SK-N-DZ (cell line): ENCODE data around the gene PMF1. TPM values are rescaled to one million over a fixed set of nuclear protein-coding genes. Genes with fewer than 3 reads are reported as not detected.
"Not testable (repeated sequence)": the region's sequence is repeated elsewhere in the genome, so short reads cannot be mapped to it uniquely, and the experiment has no call there.

Experiments
- DNase-seq: peaks from one replicate; pipeline ENCODE4 v3.0.0-alpha.2; 2015; ENCODE audit warnings: low spot score
- polyA plus RNA-seq, 2 experiments: library from polyadenylated mRNA; depleted of rRNA; stranded (reverse); fragments of >200 nt; gene quantifications; 2 replicates each; pipeline ENCODE4 v1.2.3, GENCODE V29; 2014

The PMF1 gene, protein sequence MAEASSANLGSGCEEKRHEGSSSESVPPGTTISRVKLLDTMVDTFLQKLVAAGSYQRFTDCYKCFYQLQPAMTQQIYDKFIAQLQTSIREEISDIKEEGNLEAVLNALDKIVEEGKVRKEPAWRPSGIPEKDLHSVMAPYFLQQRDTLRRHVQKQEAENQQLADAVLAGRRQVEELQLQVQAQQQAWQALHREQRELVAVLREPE
- polyA plus RNA-seq (2014; cell fraction: cytosol; rRNA removed), result 180 and 248 TPM in 2 replicates
- polyA plus RNA-seq (2014; cell fraction: nucleus; rRNA removed), result 96.3 and 121 TPM in 2 replicates

DNA sequence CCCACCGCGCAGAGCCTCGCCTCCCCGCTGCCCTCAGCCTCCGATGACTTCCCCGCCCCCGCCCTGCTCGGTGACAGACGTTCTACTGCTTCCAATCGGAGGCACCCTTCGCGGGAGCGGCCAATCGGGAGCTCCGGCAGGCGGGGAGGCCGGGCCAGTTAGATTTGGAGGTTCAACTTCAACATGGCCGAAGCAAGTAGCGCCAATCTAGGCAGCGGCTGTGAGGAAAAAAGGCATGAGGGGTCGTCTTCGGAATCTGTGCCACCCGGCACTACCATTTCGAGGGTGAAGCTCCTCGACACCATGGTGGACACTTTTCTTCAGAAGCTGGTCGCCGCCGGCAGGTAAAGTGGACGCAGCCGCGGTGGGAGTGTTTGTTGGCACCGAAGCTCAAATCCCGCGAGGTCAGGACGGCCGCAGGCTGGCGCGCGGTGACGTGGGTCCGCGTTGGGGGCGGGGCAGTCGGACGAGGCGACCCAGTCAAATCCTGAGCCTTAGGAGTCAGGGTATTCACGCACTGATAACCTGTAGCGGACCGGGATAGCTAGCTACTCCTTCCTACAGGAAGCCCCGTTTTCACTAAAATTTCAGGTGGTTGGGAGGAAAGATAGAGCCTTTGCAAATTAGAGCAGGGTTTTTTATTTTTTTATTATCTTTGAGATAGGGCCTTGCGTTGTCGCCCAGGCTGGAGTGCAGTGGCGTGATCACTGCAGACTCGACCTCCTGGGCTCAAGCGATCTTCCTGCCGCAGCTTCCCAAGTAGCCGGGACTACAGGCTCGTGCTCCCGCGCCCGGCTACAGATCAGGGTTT lies at the start of gene PMF1:
Gene PMF1 (plus strand): TSS at position 175 of the 811 bp plus-strand sequence. CDS start 9 bp downstream, at position 184.
- DNase-seq, result peak; percentile 98

DNA sequence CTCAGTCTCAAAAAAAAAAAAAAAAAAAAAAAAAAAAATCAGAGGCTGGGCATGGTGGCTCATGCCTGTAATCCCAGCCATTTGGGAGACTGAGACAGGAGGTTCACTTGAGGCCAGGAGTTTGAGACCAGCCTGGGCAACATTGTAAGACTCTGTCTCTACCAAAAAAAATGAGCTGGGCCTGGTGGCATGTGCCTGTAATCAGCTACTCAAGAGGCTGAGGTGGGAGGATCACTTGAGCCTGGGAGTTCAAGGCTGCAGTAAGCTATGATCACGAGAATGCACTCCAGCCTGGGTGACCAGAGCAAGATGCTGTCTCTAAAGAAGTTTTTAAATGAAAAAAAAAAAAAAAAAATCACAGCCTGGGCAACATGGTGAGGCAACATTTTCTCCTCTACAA lies 49.1 kb upstream of the PMF1 start:
- DNase-seq, result no peak

DNA sequence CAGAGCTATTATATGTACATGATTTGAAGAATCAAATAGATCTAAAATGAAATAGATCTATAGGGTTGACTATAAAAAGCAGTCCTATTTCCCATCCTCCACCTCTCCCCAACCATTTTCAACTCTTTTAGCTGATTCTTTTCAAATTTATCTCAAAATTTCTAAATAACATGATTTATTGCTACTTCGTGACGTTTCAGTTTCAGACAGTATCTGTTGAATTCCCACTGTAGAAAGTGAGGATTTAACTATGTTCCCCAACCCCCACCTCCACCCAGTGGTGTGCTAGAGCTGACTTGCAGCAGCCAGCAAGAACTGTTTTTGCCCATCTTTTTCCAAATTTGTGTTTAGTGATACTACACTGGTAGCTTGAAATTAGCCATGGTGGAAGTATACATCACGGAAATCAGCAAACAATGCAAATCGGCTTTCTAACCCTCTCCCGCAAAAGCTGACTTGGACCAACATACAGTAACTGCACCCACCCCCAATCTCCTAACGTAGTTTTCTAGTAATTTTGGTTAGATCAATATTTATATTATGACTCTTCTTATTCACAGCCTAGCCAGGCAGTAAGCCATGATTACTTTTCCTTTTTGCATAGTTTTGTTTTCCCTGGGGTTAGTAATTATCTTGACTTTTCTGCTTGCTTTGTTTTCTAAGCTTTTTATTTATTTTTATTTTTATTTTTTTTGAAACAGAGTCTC lies 48.5 kb upstream of the PMF1 start:
- no peak for DNase-seq

DNA sequence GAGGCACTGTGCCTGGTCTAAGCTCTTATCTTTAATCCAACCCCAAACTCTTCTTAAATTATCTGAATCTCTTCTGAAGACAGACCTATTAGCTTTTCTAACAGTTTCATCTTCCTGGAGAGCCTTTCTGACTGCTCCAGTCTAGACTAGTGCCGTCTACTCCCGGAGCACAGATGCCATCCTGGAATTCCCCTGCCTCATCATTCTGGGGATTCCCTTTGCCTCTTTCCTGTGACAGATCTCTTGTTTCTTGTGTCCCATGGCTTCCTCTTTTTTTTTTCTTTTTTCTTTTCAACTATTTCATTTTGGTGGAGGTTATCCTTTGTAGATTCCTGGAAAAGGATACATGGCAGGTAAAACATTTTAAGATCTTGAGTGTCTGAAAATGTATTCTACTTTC lies 47.7 kb upstream of the PMF1 start:
- no peak for DNase-seq

DNA sequence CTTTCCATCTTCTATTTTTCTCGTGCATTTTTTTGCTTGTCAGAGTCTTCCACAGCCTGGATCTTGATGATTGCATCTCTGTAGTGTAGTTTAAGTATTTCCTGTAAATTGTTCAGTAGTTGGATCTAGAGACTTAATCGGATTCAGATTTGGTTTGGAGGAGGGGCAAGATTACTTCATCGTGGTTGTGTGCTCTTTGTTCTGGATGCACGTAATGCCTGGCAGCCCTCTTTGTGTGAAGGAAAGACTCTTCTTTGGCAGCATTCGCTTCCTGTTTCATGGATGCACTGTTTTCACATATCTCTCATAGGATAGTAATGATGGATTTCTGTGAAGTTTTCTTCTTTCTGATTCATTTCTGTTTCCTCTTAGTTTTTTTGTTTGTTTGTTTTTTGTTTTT lies 45.3 kb upstream of the PMF1 start:
- DNase-seq, result no peak

DNA sequence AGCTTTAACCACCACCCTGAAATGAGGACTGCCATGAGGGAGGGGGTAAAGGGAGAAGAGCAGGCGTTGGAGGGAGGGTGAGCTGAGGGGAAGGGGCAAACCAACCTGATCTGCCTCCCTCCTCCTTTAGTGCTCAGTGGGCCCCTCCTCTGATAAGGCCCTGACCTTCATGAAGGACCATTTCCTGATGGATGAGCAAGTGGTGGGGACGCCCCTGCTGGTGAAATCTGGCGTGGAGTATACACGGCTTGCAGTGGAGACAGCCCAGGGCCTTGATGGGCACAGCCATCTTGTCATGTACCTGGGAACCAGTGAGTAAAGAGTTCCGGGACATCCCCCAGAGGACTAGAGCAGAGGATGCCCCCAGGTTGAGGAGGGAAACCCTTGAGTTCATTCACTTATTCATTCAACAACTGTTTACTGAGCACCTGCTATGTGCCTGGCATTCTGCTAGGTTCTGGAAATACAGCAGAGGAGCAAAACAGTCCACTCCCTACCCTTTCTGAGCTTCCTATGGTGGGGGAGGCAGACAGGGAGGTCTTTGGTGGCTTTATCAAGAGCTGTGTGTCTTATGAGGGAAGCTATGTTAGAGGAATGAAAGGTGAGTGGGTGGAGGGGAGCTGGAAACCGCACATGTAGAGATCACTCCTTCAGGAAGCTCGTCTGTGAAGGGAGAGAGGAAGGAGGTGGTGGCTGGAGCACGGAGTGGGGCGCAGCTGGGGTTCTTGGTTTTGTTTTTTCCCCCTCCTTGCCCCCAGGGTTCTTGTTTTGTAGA lies 39.9 kb upstream of the PMF1 start:
- DNase-seq, result no peak

DNA sequence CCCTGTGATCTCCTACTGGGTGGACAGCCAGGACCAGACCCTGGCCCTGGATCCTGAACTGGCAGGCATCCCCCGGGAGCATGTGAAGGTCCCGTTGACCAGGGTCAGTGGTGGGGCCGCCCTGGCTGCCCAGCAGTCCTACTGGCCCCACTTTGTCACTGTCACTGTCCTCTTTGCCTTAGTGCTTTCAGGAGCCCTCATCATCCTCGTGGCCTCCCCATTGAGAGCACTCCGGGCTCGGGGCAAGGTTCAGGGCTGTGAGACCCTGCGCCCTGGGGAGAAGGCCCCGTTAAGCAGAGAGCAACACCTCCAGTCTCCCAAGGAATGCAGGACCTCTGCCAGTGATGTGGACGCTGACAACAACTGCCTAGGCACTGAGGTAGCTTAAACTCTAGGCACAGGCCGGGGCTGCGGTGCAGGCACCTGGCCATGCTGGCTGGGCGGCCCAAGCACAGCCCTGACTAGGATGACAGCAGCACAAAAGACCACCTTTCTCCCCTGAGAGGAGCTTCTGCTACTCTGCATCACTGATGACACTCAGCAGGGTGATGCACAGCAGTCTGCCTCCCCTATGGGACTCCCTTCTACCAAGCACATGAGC lies 36.1 kb upstream of the PMF1 start:
- no peak for DNase-seq

DNA sequence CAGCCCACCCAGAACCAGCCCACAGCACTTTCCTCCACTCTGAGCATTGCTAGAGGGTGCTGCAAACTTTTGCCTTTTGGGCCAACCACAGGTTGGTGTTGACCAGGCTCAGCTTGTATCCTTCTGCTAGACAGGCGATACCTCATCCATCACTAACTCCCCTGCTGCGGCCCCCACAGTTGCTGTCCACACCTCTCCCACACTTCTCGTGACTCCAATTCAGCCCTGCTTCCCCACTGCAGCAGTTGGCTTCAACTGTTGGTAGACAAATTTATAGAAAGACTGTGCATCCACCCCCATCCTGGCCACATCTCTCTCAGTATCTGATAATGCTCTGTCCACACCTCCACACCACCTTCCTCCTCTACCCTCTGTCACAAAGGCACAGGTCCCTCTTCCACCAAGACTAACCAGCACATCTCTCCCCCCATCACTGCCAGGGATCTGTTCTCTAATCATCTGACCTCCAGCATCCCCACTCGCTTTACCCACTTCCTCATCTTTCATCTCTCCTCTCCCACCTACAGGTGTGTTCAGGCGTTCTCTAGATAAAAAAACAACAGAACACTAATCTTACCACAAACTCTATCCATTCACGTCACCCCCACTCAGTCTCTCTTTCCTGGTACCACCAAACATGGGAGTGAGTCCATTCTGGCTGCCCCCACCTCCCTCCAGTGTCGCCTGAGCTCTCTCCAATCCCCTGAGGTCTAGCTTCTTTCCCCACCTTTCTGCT lies 34.7 kb upstream of the PMF1 start:
- DNase-seq, result no peak

DNA sequence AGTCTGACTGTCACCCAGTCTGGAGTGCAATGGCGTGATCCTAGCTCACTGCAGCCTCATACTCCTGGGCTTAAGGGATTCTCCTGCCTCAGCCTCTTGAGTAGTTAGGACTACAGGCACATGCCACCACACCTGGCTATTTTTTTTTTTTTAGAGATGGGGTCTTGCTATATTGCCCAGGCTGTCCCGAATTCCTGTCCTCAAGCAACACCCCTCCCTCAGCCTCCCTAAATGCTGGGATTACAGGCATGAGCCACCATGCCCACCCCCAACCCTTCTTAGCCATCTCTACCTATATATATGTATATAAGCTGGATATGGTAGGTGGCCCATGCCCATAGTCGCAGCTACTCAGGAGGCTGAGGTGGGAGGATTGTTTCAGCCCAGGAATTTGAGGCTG lies 32.3 kb upstream of the PMF1 start:
- DNase-seq, result no peak

DNA sequence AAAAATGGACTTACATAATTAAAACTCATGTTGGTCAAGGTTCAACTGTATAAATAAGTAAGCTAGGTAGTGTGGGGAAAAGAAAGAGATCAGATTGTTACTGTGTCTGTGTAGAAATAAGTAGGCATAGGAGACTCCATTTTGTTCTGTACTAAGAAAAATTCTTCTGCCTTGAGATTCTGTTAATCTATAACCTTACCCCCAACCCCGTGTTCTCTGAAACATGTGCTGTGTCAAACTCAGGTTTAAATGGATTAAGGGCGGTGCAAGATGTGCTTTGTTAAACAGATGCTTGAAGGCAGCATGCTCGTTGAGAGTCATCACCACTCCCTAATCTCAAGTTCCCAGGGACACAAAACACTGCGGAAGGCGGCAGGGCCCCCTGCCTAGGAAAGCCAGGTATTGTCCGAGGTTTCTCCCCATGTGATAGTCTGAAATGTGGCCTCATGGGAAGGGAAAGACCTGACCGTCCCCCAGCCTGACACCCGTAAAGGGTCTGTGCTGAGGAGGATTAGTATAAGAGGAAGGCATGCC lies 31.3 kb upstream of the PMF1 start:
- not testable (repeated sequence) for DNase-seq

DNA sequence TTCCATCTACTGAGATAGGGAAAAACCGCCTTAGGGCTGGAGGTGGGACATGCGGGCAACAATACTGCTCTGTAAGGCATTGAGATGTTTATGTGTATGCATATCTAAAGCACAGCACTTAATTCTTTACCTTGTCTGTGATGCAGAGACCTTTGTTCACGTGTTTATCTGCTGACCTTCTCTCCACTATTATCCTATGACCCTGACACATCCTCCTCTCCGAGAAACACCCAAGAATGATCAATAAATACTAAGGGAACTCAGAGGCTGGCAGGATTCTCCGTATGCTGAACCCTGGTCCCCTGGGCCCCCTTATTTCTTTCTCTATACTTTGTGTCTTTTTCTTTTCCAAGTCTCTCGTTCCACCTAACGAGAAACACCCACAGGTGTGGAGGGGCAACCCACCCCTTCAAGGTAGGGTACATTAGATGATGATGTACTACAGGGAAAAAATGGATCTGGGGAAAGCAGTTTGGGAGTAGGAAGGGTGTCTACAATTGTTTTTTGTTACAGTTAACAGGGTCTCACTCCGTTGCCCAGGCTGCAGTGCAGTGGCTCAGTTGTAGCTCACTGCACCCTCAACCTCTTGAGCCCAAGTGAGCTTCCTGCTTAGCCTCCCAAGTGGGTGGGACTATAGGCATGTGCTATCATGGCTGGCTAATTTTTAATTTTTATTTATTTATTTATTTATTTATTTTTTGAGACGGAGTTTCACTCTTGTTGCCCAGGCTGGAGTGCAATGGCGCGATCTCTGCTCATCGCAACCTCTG lies 30.6 kb upstream of the PMF1 start:
- DNase-seq, result not testable (repeated sequence)

DNA sequence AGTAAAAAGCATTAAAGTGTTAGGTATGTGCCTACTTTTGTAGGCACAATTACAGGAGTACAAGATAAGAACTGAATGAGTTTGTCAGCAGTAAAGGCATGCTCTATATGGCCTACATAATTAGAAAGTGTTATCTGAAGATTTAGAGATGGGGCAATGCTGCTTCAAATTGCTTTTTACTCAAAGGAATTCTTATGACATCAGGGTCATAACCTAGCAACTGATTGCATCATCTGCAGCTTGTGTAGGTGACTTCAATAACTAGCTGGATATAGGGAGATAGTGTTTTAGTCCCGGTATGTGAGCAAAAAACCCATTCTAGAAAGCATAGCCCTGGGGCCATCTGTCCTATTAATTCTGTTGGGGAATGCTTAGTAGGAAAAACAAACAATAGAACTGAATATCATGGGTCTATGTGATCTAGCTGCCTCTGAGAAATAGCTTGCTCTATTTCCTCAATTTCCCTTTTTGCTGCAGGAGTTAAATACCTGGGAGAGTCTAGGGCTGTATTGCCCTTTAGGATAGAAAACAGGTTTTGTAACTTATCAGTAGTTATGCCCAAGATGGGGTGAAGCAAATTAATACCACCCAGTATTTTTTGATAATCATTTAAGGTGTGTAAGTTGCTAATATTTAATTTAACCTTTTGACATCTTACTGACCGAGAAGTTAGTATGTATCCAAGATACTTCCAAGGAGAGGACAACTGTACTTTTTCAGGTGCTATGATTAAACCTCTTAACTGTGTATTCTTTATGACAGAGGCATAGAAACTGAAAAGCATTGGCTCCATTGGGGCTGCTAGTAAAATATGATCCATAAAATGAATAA lies 26.2 kb upstream of the PMF1 start:
- DNase-seq, result not testable (repeated sequence)

DNA sequence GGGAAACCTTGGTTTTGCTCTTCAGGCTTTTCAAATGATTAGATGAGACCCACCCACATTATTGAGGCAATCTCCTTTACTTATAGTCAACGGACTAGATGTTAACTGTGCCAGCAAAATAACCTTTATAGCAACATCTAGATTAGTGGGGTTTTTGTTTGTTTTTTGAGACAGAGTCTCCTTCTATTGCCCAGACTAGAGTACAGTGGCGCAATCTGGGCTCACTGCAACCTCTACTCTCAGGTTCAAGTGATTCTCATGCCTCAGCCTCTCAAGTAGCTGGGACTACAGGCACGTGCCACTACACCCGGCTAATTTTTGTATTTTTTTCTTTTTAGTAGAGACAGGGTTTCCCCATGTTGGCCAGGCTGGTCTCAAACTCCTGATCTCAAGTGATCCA lies 22.5 kb upstream of the PMF1 start:
- DNase-seq, result not testable (repeated sequence)

DNA sequence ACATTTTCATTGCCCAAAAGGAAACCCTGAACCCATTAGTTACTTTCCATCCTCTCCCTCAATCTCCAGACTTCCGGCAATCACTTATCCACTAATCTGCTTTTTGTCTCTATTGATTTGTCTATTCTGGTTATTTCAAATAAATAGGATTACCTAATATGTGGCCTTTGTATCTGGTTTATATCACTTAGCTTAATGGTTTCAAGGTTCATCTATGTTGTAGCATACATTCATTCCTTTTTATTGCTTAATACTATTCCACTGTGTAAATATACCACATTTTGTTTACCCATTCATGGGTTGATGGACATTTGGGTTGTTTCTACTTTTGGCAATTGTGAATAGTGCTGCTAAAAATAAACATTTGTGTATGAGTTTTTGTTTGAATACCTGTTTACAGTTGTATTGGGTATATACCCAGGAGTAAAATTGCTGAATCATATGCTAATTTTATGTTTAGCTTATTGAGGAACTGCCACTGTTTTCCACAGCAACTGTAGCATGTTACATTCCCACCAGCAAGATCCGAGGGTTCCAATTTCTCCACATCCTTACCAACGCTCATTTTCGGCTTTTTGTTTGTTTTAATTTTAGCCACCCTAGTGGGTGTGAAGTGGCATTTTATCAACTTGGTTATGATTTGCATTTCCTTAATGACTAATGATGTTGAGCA lies 21.4 kb upstream of the PMF1 start:
- no peak for DNase-seq

DNA sequence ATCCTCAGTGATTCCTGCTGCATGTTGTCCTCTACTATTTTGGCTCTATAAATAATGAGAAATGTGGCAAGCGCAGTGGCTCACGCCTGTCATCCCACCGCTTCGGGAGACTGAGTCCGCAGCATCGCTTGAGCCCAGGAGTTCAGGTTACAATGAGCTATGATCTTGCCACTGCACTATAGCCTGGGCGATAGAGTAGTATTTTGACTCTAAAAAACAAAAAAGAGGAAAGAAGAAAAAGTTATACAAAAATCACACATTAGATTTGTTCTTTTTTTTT lies 19.7 kb upstream of the PMF1 start:
- DNase-seq, result no peak

DNA sequence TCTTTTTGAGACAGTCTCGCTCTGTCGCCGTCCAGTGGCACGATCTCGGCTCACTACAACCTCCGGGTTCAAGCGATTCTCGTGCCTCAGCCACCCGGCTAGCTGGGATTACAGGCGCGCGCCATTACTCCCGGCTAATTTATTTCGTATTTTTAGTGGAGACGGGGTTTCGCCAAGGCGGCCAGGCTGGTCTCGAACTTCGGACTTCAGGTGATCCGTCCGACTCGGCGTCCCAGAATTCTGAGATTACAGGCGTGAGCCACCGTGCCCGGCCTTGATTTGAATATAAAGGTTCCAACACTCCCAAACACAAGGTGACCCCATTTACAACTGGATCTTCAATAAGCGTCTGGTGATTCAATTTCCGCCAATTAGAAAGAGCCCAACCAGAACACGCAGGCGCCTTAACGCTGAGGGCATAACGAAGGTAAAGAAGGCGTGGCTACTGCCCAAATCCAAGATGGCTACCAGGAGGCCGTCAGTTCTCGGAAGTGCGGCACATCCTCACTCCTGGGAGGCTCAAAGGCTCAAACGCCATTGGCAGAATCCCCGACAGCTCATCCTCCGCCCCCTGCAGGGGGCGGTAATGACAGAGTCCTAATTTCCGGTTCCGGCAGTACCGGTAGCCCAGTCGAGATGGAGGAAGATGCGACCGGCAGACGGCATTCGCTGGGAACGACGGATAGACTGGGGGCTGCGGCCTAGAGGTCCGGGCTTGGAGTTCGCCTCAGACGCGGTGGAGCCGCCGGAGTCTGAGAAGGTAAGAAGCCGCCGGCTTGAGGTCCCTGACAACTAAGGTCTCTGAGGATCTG lies 19.1 kb upstream of the PMF1 start, which contains the start of gene SLC25A44:
Gene SLC25A44 (plus strand): TSS at position 617 of the 812 bp plus-strand sequence. CDS start 5,744 bp downstream, outside the sequence.
- peak; percentile 100 for DNase-seq

DNA sequence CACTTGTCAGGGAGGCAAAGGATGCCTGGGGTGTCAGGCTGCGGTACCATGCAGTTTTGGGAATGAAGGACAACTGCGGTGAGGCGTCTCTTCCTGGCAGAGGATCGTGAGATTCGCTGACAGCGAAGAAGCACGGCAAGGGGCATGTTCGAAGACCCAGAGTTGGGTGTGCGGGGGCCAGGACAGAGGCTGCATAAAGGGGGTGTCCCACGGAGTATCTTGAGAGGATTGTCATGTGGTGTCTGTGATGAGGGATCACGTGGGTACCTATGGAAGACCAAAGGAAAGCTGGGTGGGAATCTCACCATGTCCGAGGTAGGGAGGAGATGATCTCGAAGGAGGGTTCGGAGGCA lies 18.5 kb upstream of the PMF1 start:
- DNase-seq, result no peak
